ENCODE results near the gene MS4A2. TPM values are rescaled to one million over a fixed set of nuclear protein-coding genes. Genes with fewer than 3 reads are reported as not detected.

Gene MS4A2
- polyA plus RNA-seq, 3 donors, result 0.19 to 0.26 TPM; not detected in 1

GRCh38 chr11:60121264-60121663 is 32.8 kb downstream of the MS4A2 start:
- Histone ChIP-seq H3K9ac (ENCODE audit: insufficient read depth, low read length, poor library complexity, severe bottlenecking) (no peak overlapping the region), H3K4me2 (replicated peaks; ENCODE audit: extremely low read depth, low read length, poor library complexity, severe bottlenecking) (no peak overlapping the region), H3K27ac (ENCODE audit: low read depth in 1 of 2, low read length in 2 of 2) (no peak overlapping the region), H3K9me3 (replicated peaks in 1 of 2; ENCODE audit: control insufficient read depth in 1 of 2, insufficient read depth in 1 of 2, low read length in 2 of 2) (peaks cover 0 to 2% of the 10 kb centered on the region in 2 donors), H2AFZ (ENCODE audit: insufficient read depth, low read depth, low read length, poor library complexity, severe bottlenecking) (no peak overlapping the region), H4K20me1 (ENCODE audit: insufficient read depth, low read length) (no peaks in the 10 kb centered on the region), H3K4me3 (replicated peaks in 1 of 3; ENCODE audit: low read depth in 2 of 3, low read length in 3 of 3) (no peak overlapping the region), H3K4me1 (ENCODE audit: control insufficient read depth in 1 of 2, insufficient read depth in 2 of 2, low read length in 2 of 2) (peaks cover 27 to 44% of the 10 kb centered on the region in 2 donors), H3K36me3 (replicated peaks in 1 of 2; ENCODE audit: control insufficient read depth in 1 of 2, insufficient read depth in 2 of 2, low read length in 2 of 2) (no peaks in the 10 kb centered on the region), H3K79me2 (ENCODE audit: insufficient read depth, low read length) (no peaks in the 10 kb centered on the region), H3K27me3 (ENCODE audit: control insufficient read depth in 2 of 2, insufficient read depth in 2 of 2, low read length in 2 of 2) (no peaks in the 10 kb centered on the region)
- peaks cover 0 to 2% (median 0%) of the 10 kb centered on the region in 3 donors for H3K27me3 Mint-ChIP-seq (ENCODE audit: low read depth in 3 of 3)
- peaks cover 42% of the 10 kb centered on the region for H3K4me1 Mint-ChIP-seq
- intact Hi-C loops (cut with micrococcal nuclease), result no loop called here
- no peak for DNase-seq
- H3K9me3 Mint-ChIP-seq, result peaks cover 0 to 13% (median 0%) of the 10 kb centered on the region in 7 donors
- no peak for TF ChIP-seq CTCF (IDR thresholded peaks at IDR 0.05)
- H3K27ac Mint-ChIP-seq, result peak overlapping the region in 1 of 7 donors; percentile 35
- no peak overlapping the region for H3K4me3 Mint-ChIP-seq
- peaks cover 0 to 4% of the 10 kb centered on the region in 2 donors for H3K36me3 Mint-ChIP-seq
- no CpG with 5 or more reads among the region's 2 CpGs for WGBS (ENCODE audit: insufficient coverage)

GRCh38 chr11:60122414-60123036 is 34.1 kb downstream of the MS4A2 start:
- H3K9ac ChIP-seq (ENCODE audit: insufficient read depth, low read length, poor library complexity, severe bottlenecking), result no peak overlapping the region
- no peak for TF ChIP-seq CTCF (IDR thresholded peaks at IDR 0.05)
- H3K4me3 Mint-ChIP-seq, result no peak overlapping the region
- no peak overlapping the region for H3K4me3 ChIP-seq (replicated peaks in 1 of 3; ENCODE audit: low read depth in 2 of 3, low read length in 3 of 3)
- peaks cover 0 to 13% (median 1%) of the 10 kb centered on the region in 7 donors for H3K9me3 Mint-ChIP-seq
- H4K20me1 ChIP-seq (ENCODE audit: insufficient read depth, low read length), result no peaks in the 10 kb centered on the region
- peaks cover 0 to 3% of the 10 kb centered on the region in 2 donors for H3K36me3 Mint-ChIP-seq
- peaks cover 42% of the 10 kb centered on the region for H3K4me1 Mint-ChIP-seq
- no peak overlapping the region for H3K4me2 ChIP-seq (replicated peaks; ENCODE audit: extremely low read depth, low read length, poor library complexity, severe bottlenecking)
- H3K4me1 ChIP-seq (ENCODE audit: control insufficient read depth in 1 of 2, insufficient read depth in 2 of 2, low read length in 2 of 2), result peaks cover 30 to 41% of the 10 kb centered on the region in 2 donors
- peaks cover 0 to 2% of the 10 kb centered on the region in 2 donors for H3K9me3 ChIP-seq (replicated peaks in 1 of 2; ENCODE audit: control insufficient read depth in 1 of 2, insufficient read depth in 1 of 2, low read length in 2 of 2)
- H3K27ac ChIP-seq (ENCODE audit: low read depth in 1 of 2, low read length in 2 of 2), result no peak overlapping the region
- intact Hi-C loops (cut with micrococcal nuclease), result no loop called here
- no peak overlapping the region for H3K27ac Mint-ChIP-seq
- no peak for DNase-seq
- WGBS (ENCODE audit: insufficient coverage), result 70% methylated on average over 2 of the region's 3 CpGs
- H3K27me3 Mint-ChIP-seq (ENCODE audit: low read depth in 3 of 3), result peaks cover 0 to 2% (median 0%) of the 10 kb centered on the region in 3 donors
- no peaks in the 10 kb centered on the region for H3K79me2 ChIP-seq (ENCODE audit: insufficient read depth, low read length)
- no peak overlapping the region for H2AFZ ChIP-seq (ENCODE audit: insufficient read depth, low read depth, low read length, poor library complexity, severe bottlenecking)
- no peaks in the 10 kb centered on the region for H3K36me3 ChIP-seq (replicated peaks in 1 of 2; ENCODE audit: control insufficient read depth in 1 of 2, insufficient read depth in 2 of 2, low read length in 2 of 2)
- H3K27me3 ChIP-seq (ENCODE audit: control insufficient read depth in 2 of 2, insufficient read depth in 2 of 2, low read length in 2 of 2), result no peaks in the 10 kb centered on the region
